ENCODE measurements around the gene HSF2BP.

GRCh38 chr21:43578677-43579303 lies 80.5 kb downstream of the HSF2BP start:
- TF ChIP-seq, protein P1, sequence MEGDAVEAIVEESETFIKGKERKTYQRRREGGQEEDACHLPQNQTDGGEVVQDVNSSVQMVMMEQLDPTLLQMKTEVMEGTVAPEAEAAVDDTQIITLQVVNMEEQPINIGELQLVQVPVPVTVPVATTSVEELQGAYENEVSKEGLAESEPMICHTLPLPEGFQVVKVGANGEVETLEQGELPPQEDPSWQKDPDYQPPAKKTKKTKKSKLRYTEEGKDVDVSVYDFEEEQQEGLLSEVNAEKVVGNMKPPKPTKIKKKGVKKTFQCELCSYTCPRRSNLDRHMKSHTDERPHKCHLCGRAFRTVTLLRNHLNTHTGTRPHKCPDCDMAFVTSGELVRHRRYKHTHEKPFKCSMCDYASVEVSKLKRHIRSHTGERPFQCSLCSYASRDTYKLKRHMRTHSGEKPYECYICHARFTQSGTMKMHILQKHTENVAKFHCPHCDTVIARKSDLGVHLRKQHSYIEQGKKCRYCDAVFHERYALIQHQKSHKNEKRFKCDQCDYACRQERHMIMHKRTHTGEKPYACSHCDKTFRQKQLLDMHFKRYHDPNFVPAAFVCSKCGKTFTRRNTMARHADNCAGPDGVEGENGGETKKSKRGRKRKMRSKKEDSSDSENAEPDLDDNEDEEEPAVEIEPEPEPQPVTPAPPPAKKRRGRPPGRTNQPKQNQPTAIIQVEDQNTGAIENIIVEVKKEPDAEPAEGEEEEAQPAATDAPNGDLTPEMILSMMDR (IDR thresholded peaks at IDR 0.05), result no peak
- TF ChIP-seq TCF12 (IDR thresholded peaks at IDR 0.05) (peak; percentile 29; the same call in 1 of the 2 replicates), ZBTB33 (IDR thresholded peaks at IDR 0.05; ENCODE audit: borderline replicate concordance, low read depth) (no peak)
